Smooth muscle cell (in vitro differentiated cells): ENCODE measurements around the gene TAGLN. TPM values are rescaled to one million over a fixed set of nuclear protein-coding genes. Genes with fewer than 3 reads are reported as not detected.

Source experiments
- DNase-seq: peaks from one replicate; lab custom pipeline; 2025; ENCODE audit not compliant: unreplicated experiment; lab: John Stamatoyannopoulos, UW
- H2AFZ ChIP-seq: fragments of 200-600 bp; sonication (generic); 2 replicates; pipeline ENCODE4 v1.6.0; 2016; ENCODE audit warnings: antibody characterized with exemption, low read depth, mild to moderate bottlenecking
- H3F3A ChIP-seq: fragments of 200-600 bp; sonication (generic); 2 replicates; pipeline ENCODE4 v1.6.0; 2017; ENCODE audit warnings: antibody characterized with exemption, low read depth
- H3K27ac ChIP-seq: fragments of 200-600 bp; sonication (generic); 2 replicates; pipeline ENCODE4 v1.5.1; 2016; ENCODE audit warnings: low read depth, mild to moderate bottlenecking
- H3K27me3 ChIP-seq: fragments of 200-600 bp; sonication (generic); 2 replicates; pipeline ENCODE4 v1.6.1; 2016; ENCODE audit warnings: low read depth, mild to moderate bottlenecking
- H3K36me3 ChIP-seq: fragments of 200-600 bp; sonication (generic); 2 replicates; pipeline ENCODE4 v1.5.1; 2016; ENCODE audit warnings: low read depth
- H3K4me1 ChIP-seq: fragments of 200-600 bp; sonication (generic); 2 replicates; pipeline ENCODE4 v1.5.1; 2016; ENCODE audit warnings: low read depth
- H3K4me2 ChIP-seq: fragments of 200-600 bp; sonication (generic); 2 replicates; pipeline ENCODE4 v1.6.0; 2016; ENCODE audit warnings: mild to moderate bottlenecking
- H3K4me3 ChIP-seq: fragments of 200-600 bp; sonication (generic); 2 replicates; pipeline ENCODE4 v1.5.1; 2016; ENCODE audit warnings: mild to moderate bottlenecking
- H3K79me2 ChIP-seq: fragments of 200-600 bp; sonication (generic); 2 replicates; pipeline ENCODE4 v1.6.0; 2016; ENCODE audit warnings: low read depth, mild to moderate bottlenecking
- H3K9ac ChIP-seq: fragments of 200-600 bp; sonication (generic); 2 replicates; pipeline ENCODE4 v1.6.0; 2016; ENCODE audit warnings: low read depth
- H3K9me3 ChIP-seq: fragments of 200-600 bp; sonication (generic); replicated peaks from 2 replicates; pipeline ENCODE4 v1.5.1; 2016; ENCODE audit warnings: low read depth
- H4K20me1 ChIP-seq: fragments of 200-600 bp; sonication (generic); 2 replicates; pipeline ENCODE4 v1.6.0; 2016; ENCODE audit warnings: low read depth
- WGBS: methylation state at CpG from one replicate; pipeline ENCODE4 v1.1.7; 2016; ENCODE audit warnings: low lambda C conversion rate; 5-methylcytosine and 5-hydroxymethylcytosine counted together
- polyA plus RNA-seq: library from polyadenylated mRNA; unstranded; fragments of >200 nt; fragmentation: Nextera tagmentation; extraction: Ambion mirVana; gene quantifications from 2 replicates; pipeline ENCODE4 v1.2.1, GENCODE V29; 2016
- total RNA-seq: library from RNA; depleted of rRNA; stranded (reverse); fragments of >200 nt; gene quantifications from 2 replicates; pipeline ENCODE4 v1.2.3, GENCODE V29; 2014
- TF ChIP-seq, protein P1 (sequence below): fragments of 200-600 bp; sonication (generic); IDR thresholded peaks from 2 replicates; pipeline ENCODE4 v1.5.1; 2017; ENCODE audit warnings: borderline replicate concordance, mild to moderate bottlenecking, antibody characterized with exemption; ENCODE audit not compliant: insufficient read depth, poor library complexity, severe bottlenecking

The TAGLN gene
- total and polyA plus RNA-seq, 2 experiments from 2014 or later = 1,972 to 2,250 TPM

DNA sequence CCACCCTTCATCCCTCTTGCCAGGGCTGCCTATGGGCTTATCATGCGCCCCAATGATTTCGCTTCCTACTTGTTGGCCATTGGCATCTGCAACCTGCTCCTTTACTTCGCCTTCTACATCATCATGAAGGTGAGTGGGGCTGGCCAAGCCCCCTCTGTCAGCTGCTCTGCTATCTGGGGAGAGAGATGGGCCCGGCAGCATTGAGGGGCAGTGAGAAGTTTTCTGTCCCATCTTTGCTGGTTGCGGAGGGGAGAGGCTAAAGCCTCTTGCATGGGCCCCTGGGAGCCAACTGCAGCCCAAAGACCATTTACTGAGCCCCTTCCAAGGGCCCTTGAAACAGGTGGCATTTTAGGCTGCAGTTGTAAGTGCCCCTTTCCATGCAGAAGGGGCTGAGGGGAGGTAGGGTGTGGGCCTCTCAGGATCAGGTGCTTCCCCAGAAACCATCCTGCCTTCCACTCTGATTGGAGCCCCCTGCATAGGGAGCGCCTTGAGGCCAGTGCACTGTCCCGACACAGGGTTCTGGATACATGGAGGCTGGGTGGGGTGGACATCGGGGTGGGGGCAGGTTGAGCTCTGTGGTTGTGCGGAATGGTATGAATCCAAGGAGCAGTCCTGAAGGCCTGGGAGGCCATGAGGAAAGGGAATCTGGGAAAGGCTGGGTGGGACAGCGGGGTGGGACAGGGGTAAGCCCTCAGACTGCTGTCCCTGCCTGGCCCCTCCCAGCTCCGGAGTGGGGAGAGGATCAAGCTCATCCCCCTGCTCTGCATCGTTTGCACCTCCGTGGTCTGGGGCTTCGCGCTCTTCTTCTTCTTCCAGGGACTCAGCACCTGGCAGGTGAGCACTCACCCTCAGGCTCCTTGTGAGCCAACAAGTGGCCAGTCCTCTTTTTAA, 5.8 kb upstream of the TAGLN start:
- H3K9ac ChIP-seq = no peak overlapping the region
- 96% methylated on average over 14 of the region's 15 CpGs for WGBS
- no peaks in the 10 kb centered on the region for H3K27me3 ChIP-seq
- peaks cover 7% of the 10 kb centered on the region for H3F3A ChIP-seq
- TF ChIP-seq, protein P1, sequence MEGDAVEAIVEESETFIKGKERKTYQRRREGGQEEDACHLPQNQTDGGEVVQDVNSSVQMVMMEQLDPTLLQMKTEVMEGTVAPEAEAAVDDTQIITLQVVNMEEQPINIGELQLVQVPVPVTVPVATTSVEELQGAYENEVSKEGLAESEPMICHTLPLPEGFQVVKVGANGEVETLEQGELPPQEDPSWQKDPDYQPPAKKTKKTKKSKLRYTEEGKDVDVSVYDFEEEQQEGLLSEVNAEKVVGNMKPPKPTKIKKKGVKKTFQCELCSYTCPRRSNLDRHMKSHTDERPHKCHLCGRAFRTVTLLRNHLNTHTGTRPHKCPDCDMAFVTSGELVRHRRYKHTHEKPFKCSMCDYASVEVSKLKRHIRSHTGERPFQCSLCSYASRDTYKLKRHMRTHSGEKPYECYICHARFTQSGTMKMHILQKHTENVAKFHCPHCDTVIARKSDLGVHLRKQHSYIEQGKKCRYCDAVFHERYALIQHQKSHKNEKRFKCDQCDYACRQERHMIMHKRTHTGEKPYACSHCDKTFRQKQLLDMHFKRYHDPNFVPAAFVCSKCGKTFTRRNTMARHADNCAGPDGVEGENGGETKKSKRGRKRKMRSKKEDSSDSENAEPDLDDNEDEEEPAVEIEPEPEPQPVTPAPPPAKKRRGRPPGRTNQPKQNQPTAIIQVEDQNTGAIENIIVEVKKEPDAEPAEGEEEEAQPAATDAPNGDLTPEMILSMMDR = no peak
- H3K79me2 ChIP-seq = peaks cover under 1% of the 10 kb centered on the region
- H3K9me3 ChIP-seq = no peaks in the 10 kb centered on the region
- no peak overlapping the region for H3K4me2 ChIP-seq
- H3K4me1 ChIP-seq = peaks cover 6% of the 10 kb centered on the region
- H4K20me1 ChIP-seq = no peaks in the 10 kb centered on the region
- H2AFZ ChIP-seq = no peak overlapping the region
- H3K36me3 ChIP-seq = no peaks in the 10 kb centered on the region
- H3K27ac ChIP-seq = no peak overlapping the region
- DNase-seq = no peak
- H3K4me3 ChIP-seq = no peak overlapping the region

DNA sequence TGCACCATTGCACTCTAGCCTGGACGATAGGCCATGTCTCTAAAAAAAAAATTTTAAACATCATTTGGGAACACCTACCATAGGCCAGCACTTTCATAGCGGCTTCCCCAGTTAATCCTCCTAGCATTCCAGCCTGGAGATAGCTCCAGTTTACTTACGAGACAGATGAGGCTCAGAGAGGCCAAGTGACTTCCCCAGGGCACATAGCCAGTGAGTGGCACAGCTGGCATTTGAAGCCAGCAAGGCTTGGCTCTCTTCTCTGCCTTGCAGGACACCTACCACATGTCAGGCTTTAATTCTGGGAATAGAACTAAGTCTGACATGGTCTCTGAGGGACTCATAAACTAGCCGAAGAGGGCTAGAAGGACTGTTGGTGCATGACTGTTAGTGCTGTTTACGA, 4.9 kb upstream of the TAGLN start:
- H3K27me3 ChIP-seq = no peaks in the 10 kb centered on the region
- H3K4me2 ChIP-seq = no peak overlapping the region
- H3K9me3 ChIP-seq = no peaks in the 10 kb centered on the region
- H3F3A ChIP-seq = peaks cover 7% of the 10 kb centered on the region
- H3K36me3 ChIP-seq = no peaks in the 10 kb centered on the region
- TF ChIP-seq, protein P1 = no peak
- H2AFZ ChIP-seq = no peak overlapping the region
- no peak overlapping the region for H3K4me3 ChIP-seq
- H4K20me1 ChIP-seq = no peaks in the 10 kb centered on the region
- peaks cover 6% of the 10 kb centered on the region for H3K79me2 ChIP-seq
- DNase-seq = no peak
- peaks cover 11% of the 10 kb centered on the region for H3K4me1 ChIP-seq
- 65% methylated on average over 5 of the region's 5 CpGs for WGBS
- H3K27ac ChIP-seq = no peak overlapping the region
- no peak overlapping the region for H3K9ac ChIP-seq

DNA sequence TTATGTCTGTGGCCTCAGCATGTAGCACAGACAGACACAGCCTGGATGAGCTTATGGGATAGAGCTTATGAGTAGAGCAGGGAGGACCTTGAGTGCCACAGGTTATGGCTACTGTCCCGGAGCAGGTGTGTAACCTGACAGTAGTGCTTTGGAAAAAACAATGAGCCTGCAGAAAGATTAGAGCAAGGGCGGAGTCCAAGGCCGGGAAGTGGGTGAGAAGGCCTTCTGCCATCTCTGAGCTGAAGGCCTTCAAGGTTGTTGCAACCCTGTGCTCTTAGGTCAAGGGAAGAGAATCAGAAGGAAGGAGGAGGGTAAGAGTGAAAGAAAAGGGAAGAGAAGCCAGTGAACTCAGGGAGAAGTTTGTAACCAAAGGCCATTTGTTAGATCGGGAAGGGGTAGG, 3.9 kb upstream of the TAGLN start:
- Histone ChIP-seq H3K9ac (no peak overlapping the region), H2AFZ (no peak overlapping the region), H3K9me3 (no peaks in the 10 kb centered on the region), H3K79me2 (peaks cover 15% of the 10 kb centered on the region), H3K36me3 (no peaks in the 10 kb centered on the region), H3K4me3 (no peak overlapping the region), H3K4me2 (no peak overlapping the region), H3F3A (peaks cover 7% of the 10 kb centered on the region), H4K20me1 (peaks cover 5% of the 10 kb centered on the region), H3K27me3 (no peaks in the 10 kb centered on the region), H3K4me1 (peaks cover 11% of the 10 kb centered on the region), H3K27ac (no peak overlapping the region)
- TF ChIP-seq, protein P1 = no peak
- 94% methylated on average over 4 of the region's 4 CpGs for WGBS
- DNase-seq = no peak
